Mesodermal cell (in vitro differentiated cells): ENCODE data around the gene EID2B.
A peak's percentile ranks its signal among the peaks of the same experiment; 100 is the strongest.

ENCODE experiments used
- H3K27ac ChIP-seq: 2 replicates; pipeline ENCODE4 v1.7.0; 2013; ENCODE audit warnings: mild to moderate bottlenecking, low read depth, low read length, moderate library complexity; ENCODE audit not compliant: severe bottlenecking
- H3K36me3 ChIP-seq: 2 replicates; pipeline ENCODE4 v1.7.1; 2013; ENCODE audit warnings: mild to moderate bottlenecking, low read length, moderate library complexity; ENCODE audit not compliant: control insufficient read depth, insufficient read depth
- H3K4me1 ChIP-seq: one replicate; pipeline ENCODE4 v1.7.1; 2013; ENCODE audit warnings: mild to moderate bottlenecking, low read length; ENCODE audit not compliant: insufficient read depth, control insufficient read depth, poor library complexity, severe bottlenecking
- H3K4me3 ChIP-seq: 2 replicates; pipeline ENCODE4 v1.7.0; 2013; ENCODE audit warnings: low read length, control low read depth, mild to moderate bottlenecking; ENCODE audit not compliant: insufficient read depth, poor library complexity, severe bottlenecking; ENCODE audit errors: extremely low read depth
- H3K9me3 ChIP-seq: 2 replicates; pipeline ENCODE4 v1.7.1; 2013; ENCODE audit warnings: mild to moderate bottlenecking, low read length, moderate library complexity; ENCODE audit not compliant: control insufficient read depth
- WGBS, 2 experiments: methylation state at CpG; one replicate each; pipeline ENCODE4 v1.1.5; 2013; ENCODE audit warnings: missing lambda C conversion rate in 2 of 2; ENCODE audit not compliant: insufficient coverage in 2 of 2; 5-methylcytosine and 5-hydroxymethylcytosine counted together

EID2B gene

DNA sequence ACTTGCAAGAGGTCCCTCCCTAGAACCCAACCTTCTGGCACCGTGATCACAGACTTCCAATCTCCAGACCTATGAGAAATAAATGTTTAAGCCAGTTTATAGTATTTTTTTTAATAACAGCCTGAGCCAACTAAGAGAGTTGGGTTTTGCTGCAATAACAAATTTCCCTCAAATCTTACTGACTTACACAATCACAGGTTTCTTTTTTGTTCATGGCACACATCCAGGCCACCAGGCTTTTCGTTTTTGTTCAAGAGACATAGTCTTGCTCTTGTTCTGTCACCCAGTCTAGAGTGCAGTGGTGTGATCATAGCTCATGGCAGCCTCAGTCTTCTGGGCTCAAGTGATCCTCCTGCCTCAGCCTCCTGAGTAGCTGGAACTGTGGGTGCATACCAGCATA lies 19.7 kb downstream of the EID2B start:
- no peaks in the 10 kb centered on the region for H3K9me3 ChIP-seq
- H3K4me3 ChIP-seq: no peak overlapping the region
- H3K27ac ChIP-seq: no peak overlapping the region
- 82% methylated on average over 1 of the region's 2 CpGs; no CpG with 5 or more reads in 1 of the 2 experiments for WGBS, 2 experiments
- H3K4me1 ChIP-seq: no peaks in the 10 kb centered on the region
- no peaks in the 10 kb centered on the region for H3K36me3 ChIP-seq

DNA sequence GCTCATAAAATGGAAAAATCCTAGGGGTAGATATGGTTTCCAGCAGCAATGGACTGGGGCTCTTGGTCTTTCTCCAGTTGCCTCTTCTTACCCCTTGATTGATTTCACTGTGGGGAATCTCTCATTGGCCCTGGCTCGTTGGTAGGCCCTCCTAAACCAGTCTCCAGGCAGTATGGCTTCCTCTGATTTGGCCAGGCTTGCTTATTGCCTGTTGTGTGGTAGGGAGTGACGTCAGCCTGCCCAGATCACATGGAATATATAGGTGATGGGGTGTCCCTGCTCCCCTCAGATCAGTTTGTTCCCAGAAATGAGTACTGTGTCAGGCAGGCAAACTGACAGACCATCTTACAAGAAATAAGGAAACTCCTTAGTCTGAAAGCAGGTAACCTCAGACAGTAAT lies 23.4 kb downstream of the EID2B start:
- no peaks in the 10 kb centered on the region for H3K36me3 ChIP-seq
- no peak overlapping the region for H3K4me3 ChIP-seq
- WGBS, 2 experiments: 80 to 83% methylated on average over 1 of the region's 2 CpGs
- no peak overlapping the region for H3K27ac ChIP-seq
- peaks cover 4% of the 10 kb centered on the region for H3K9me3 ChIP-seq
- no peaks in the 10 kb centered on the region for H3K4me1 ChIP-seq

DNA sequence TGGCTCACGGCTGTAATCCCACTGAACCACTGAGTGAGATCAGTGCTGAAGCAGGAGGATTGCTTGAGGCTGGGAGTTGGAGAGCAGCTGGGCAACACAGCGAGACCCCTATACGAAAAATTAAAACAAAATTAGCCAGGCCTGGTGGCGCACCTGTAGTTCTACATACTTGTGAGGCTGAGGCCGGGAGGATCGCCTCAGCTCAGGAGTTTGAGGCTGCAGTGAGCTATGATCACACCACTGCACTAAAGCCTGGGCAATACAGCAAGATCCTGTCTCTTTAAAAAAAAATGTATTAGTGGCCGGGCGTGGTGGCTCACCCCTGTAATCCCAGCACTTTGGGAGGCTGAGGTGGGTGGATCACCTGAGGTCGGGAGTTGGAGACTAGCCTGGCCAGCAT lies 24.0 kb downstream of the EID2B start:
- H3K4me1 ChIP-seq: no peaks in the 10 kb centered on the region
- 92 to 95% methylated on average over 6 to 7 of the region's 9 CpGs for WGBS, 2 experiments
- no peak overlapping the region for H3K27ac ChIP-seq
- H3K36me3 ChIP-seq: no peaks in the 10 kb centered on the region
- peaks cover 4% of the 10 kb centered on the region for H3K9me3 ChIP-seq
- no peak overlapping the region for H3K4me3 ChIP-seq

DNA sequence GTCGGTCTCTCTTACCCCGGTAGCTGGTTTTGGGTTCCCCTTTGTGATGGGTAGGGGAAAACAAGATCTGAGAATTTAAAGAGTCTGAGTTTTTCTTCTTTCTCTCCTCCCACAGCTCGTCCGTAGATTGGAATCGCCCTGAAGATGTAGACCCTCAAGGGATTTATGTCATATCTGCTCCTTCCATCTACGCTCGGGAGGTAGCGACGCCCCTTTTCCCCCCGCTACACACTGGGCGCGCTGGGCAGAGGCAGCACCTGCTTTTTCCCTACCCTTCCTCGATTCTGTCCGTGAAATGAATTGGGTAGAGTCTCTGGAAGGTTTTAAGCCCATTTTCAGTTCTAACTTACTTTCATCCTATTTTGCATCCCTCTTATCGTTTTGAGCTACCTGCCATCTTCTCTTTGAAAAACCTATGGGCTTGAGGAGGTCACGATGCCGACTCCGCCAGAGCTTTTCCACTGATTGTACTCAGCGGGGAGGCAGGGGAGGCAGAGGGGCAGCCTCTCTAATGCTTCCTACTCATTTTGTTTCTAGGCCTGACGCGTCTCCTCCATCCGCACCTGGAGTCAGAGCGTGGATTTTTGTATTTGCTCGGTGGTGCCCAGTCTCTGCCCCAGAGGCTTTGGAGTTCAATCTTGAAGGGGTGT lies 24.8 kb downstream of the EID2B start:
- H3K4me3 ChIP-seq: peak overlapping the region; percentile 47
- H3K36me3 ChIP-seq: no peaks in the 10 kb centered on the region
- 33 to 45% methylated on average over 15 to 20 of the region's 24 CpGs for WGBS, 2 experiments
- H3K27ac ChIP-seq: no peak overlapping the region
- H3K4me1 ChIP-seq: no peaks in the 10 kb centered on the region
- H3K9me3 ChIP-seq: peaks cover 4% of the 10 kb centered on the region

DNA sequence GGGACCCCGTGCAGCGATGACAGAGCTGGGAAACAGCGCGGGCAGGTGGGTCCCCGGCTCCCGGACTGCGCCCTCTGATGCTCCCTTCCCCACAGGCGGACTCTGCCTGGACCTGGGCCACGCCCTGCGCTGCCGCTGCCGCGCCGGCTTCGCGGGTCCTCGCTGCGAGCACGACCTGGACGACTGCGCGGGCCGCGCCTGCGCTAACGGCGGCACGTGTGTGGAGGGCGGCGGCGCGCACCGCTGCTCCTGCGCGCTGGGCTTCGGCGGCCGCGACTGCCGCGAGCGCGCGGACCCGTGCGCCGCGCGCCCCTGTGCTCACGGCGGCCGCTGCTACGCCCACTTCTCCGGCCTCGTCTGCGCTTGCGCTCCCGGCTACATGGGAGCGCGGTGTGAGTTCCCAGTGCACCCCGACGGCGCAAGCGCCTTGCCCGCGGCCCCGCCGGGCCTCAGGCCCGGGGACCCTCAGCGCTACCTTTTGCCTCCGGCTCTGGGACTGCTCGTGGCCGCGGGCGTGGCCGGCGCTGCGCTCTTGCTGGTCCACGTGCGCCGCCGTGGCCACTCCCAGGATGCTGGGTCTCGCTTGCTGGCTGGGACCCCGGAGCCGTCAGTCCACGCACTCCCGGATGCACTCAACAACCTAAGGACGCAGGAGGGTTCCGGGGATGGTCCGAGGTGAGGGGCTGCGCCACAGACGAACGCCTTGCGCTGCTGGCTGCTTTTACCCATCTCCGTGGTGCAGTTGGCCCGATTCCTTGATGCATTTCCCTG lies 25.5 kb downstream of the EID2B start:
- peak overlapping the region; percentile 47 for H3K4me3 ChIP-seq
- H3K9me3 ChIP-seq: peaks cover 4% of the 10 kb centered on the region
- no peaks in the 10 kb centered on the region for H3K4me1 ChIP-seq
- H3K27ac ChIP-seq: no peak overlapping the region
- 3 to 4% methylated on average over 46 to 87 of the region's 96 CpGs for WGBS, 2 experiments
- no peaks in the 10 kb centered on the region for H3K36me3 ChIP-seq

DNA sequence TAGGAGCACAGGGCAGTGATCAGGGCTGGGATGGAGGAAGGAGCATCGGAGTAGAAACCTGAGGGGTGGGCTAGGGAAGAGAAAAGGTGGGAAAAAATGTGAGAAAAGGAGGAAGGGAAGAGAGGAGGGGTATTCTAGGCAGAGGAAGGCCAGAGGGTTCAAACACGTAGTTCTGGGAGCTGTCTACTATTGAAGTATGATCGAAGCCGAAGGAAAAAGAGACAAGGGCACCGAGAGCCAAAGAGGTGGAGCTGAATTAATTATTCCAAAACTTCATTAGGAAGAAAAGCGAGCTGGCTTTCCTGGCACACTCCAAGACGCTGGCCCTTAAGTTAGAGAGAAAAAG lies 26.1 kb downstream of the EID2B start:
- peak overlapping the region; percentile 47 for H3K4me3 ChIP-seq

DNA sequence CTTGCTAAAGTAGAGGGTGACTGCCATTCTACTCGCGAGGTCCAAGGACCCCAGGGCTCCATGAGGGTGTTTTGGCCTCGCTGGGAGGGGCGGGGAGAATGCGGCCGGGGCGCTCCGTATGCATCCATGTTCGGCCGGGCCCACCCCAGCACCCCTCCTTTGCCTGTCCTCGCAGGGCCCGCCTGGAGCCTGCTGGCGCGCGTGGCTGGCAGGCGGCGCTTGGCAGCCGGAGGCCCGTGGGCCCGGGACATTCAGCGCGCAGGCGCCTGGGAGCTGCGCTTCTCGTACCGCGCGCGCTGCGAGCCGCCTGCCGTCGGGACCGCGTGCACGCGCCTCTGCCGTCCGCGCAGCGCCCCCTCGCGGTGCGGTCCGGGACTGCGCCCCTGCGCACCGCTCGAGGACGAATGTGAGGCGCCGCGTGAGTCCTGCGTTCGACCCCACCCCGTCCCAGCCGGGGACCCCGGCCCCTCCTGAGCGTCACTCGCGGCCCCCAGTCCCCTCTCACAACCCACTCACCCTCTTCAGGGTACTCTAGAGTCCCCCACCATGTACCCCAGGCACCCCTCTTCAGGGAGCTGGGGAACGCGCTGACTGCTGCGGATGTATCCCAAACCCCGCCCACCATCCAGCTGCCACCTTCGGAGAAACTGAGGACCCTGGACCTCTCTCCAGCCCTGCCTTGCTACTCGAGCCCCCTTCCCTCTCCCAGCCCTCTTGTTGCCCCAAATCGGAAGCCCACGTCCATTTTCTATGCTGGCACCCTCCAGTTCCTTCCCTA lies 29.8 kb downstream of the EID2B start:
- Histone ChIP-seq H3K36me3 (no peaks in the 10 kb centered on the region), H3K4me3 (no peak overlapping the region), H3K9me3 (peaks cover 4% of the 10 kb centered on the region), H3K27ac (no peak overlapping the region), H3K4me1 (no peaks in the 10 kb centered on the region)
- WGBS, 2 experiments: 18 to 21% methylated on average over 57 to 61 of the region's 69 CpGs

More for the DNA sequence above, 26.1 kb downstream of the EID2B start:
- Histone ChIP-seq H3K4me1 (no peaks in the 10 kb centered on the region), H3K36me3 (no peaks in the 10 kb centered on the region), H3K27ac (no peak overlapping the region), H3K9me3 (peaks cover 4% of the 10 kb centered on the region)
- 68 to 70% methylated on average over 7 of the region's 7 CpGs for WGBS, 2 experiments

DNA sequence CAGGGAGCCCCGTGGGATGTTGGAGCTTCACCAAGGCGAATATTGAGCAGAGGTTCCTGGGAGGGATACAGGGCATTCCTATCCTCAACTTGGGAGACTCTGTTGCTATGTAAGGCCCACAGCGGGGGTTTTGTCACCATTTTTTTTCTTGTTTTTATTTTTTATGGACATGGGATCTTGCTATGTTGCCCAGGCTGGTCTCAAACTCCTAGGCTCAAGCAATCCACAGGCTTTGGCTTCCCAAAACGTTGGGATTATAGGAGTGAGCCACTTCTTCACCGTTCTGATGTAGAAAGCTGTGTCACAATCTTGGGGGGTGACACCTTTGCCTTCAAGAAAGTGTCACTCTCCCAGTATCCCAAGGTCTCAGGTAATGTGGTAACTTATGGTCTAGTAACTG lies 31.3 kb downstream of the EID2B start:
- Histone ChIP-seq H3K4me1 (no peaks in the 10 kb centered on the region), H3K36me3 (no peaks in the 10 kb centered on the region), H3K4me3 (no peak overlapping the region), H3K9me3 (peaks cover under 1% of the 10 kb centered on the region), H3K27ac (no peak overlapping the region)
- WGBS, 2 experiments: 68 to 74% methylated on average over 4 to 5 of the region's 5 CpGs

DNA sequence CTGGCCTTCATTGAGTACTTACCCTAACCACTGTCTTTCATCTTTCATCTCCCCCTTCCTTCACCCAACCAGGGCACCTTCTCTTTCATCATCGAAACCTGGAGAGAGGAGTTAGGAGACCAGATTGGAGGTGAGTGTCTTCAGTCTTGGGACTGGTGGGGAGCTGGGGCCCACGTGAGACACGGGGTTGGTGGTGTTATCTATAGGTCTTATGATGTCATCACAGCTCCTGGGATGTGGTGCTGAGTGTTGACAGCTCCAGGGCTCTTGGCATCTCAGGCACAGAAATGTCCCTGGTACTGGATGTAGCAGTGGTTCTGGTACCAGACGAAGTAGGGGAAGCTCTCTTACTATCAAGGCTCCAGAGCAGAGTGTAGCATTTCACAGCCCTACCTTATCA lies 32.1 kb downstream of the EID2B start:
- Histone ChIP-seq H3K27ac (no peak overlapping the region), H3K4me1 (no peaks in the 10 kb centered on the region), H3K4me3 (no peak overlapping the region), H3K36me3 (no peaks in the 10 kb centered on the region), H3K9me3 (no peaks in the 10 kb centered on the region)
- 20 to 48% methylated on average over 2 to 3 of the region's 4 CpGs for WGBS, 2 experiments

DNA sequence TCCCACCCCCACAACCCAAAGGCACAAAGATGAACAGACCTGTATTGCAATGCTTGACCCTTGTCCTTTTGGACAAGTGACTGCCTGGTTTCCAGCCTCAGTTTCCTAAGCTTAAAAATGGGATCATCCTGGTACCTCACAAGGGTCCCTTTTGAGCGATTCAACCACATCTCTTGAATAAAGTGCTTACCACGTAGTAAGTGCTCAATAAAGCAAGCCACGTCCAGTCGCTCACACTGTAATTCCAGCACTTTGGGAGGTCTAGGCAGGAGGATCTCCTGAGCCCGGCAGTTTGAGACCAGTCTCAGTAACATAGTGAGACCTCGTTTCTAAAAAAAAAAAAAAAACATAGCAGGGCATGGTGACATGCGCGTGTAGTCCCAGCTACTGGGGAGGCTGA lies 32.7 kb downstream of the EID2B start:
- Histone ChIP-seq H3K27ac (no peak overlapping the region), H3K36me3 (no peaks in the 10 kb centered on the region), H3K4me3 (no peak overlapping the region), H3K9me3 (no peaks in the 10 kb centered on the region), H3K4me1 (no peaks in the 10 kb centered on the region)
- WGBS, 2 experiments: 74 to 75% methylated on average over 5 of the region's 8 CpGs
